ENCODE measurements around the gene KRT14.

The KRT14 gene

DNA sequence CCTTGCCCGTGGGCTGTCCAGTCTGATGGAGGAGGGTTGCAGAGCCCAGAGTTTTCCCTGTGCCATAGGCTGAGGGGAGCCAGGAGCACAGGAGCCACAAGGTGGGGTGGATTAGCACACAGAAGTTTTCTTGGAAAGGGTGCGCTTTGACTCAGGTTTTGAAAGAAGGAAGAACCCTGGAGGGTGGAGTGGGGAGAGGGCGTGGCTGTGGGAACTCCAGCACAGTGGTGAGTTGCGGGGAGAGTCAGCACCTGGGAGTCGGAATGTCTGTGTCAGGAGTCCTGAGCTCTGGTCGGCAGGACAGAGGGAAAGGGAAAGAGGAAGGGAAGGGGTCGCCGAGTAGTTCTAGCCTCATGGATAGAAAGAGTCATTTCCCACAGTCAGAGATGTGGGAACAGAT lies 8.9 kb upstream of the KRT14 start:
- CTCF ChIA-PET = interaction anchor here (1.9 to 6.5 kb wide), 3 partner anchors 17 to 53 kb away, joined by 6 to 32 read pairs (median 23); no protein-coding TSS in a partner anchor
- POLR2A ChIA-PET = no interaction called here
- H3K4me3 ChIP-seq (ENCODE audit: low read depth, low read length) = no peak overlapping the region
- no peak for DNase-seq (ENCODE audit: low read depth, low spot score)
- no peak for TF ChIP-seq CTCF (IDR thresholded peaks at IDR 0.05; ENCODE audit: insufficient read depth, low read length, missing control alignments)

GRCh38 chr17:41594363-41594915 lies 7.7 kb upstream of the KRT14 start:
- CTCF ChIA-PET = interaction anchor here (1.3 to 6.5 kb wide), 4 partner anchors 8 to 54 kb away, joined by 3 to 32 read pairs (median 14); no protein-coding TSS in a partner anchor
- DNase-seq (ENCODE audit: low read depth, low spot score) = no peak
- H3K4me3 ChIP-seq (ENCODE audit: low read depth, low read length) = no peak overlapping the region
- TF ChIP-seq CTCF (IDR thresholded peaks at IDR 0.05; ENCODE audit: insufficient read depth, low read length, missing control alignments) = no peak
- POLR2A ChIA-PET = no interaction called here

DNA sequence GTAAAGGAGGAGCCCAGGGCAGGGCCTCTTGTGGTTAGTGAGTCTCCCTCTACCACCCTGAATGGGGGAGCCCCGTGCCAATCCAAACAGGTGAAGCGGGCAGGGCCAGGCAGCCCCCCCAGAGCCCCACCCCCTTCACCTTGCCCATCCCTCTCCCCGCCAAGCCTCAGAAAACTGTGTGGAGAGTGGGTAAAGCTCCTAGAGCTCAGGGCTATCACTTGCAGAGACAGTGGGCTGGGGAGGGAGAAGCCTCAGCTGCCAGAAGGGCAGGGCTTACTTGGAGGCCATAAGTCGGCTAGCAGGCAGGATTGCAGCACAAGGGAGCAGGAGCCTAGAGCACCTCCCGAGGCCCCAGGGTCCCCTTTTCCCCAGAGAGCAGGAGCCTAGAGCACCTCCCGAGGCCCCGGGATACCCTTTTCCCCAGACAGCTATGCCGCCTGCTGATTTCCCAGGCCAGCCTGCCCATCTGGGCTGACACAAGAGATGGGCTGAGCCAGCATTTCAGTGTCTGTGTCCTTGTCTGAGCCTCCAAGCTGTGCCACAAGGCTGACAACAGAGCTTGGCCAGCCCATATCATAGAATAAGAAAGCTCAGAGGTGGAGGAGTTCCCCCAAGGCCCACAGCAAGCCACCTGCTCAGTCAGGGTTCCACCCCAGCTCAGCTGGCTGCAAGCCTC lies 6.7 kb upstream of the KRT14 start:
- POLR2A ChIA-PET = no interaction called here
- CTCF ChIA-PET = interaction anchor here (1.3 to 6.5 kb wide), 5 partner anchors 9 to 55 kb away, joined by 3 to 32 read pairs (median 12); no protein-coding TSS in a partner anchor

DNA sequence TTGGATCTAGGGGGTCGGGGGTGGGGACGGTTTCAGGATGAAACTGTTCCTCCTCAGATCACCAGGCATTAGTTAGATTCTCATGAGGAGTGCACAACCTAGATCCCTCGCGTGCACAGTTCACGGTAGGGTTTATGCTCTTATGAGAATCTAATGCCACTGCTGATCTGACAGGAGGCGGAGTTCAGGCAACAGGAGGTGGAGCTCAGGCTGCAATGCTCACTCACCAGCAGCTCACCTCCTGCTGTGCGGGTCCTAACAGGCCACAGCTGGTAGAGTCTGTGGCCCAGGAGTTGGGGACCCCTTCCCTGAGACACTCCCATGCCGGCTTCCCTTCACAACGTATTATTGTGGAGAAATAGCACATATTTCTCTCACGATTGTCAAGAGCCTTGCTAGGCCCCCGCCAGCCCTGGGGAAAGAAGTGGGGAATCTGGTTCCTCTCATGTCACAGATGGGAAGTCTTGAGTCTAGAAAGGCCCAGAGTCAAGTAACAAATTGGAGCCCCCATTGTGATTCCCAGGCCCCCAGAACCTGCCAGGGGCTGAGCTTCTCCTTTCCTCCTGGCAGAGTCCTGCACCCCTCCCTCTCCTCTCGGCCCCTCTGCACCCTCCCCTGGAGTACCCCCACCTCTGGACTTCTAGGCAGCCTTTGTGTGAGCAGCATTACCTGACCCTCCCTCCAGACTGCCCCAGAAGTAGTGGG lies 6.1 kb upstream of the KRT14 start:
- no peak overlapping the region for H3K4me3 ChIP-seq (ENCODE audit: low read depth, low read length)
- ChIA-PET CTCF (interaction anchor here (1.6 to 6.5 kb wide), 4 partner anchors 11 to 55 kb away, joined by 7 to 32 read pairs (median 18); no protein-coding TSS in a partner anchor), POLR2A (no interaction called here)
- DNase-seq (ENCODE audit: low read depth, low spot score) = no peak
- no peak for TF ChIP-seq CTCF (IDR thresholded peaks at IDR 0.05; ENCODE audit: insufficient read depth, low read length, missing control alignments)

More for the DNA sequence above, 6.7 kb upstream of the KRT14 start:
- no peak overlapping the region for H3K4me3 ChIP-seq (ENCODE audit: low read depth, low read length)
- no peak for DNase-seq (ENCODE audit: low read depth, low spot score)
- no peak for TF ChIP-seq CTCF (IDR thresholded peaks at IDR 0.05; ENCODE audit: insufficient read depth, low read length, missing control alignments)

- no peak overlapping the region for H3K4me3 ChIP-seq (ENCODE audit: low read depth, low read length)
- no peak for TF ChIP-seq CTCF (IDR thresholded peaks at IDR 0.05; ENCODE audit: insufficient read depth, low read length, missing control alignments)
- DNase-seq (ENCODE audit: low read depth, low spot score) = no peak
- CTCF ChIA-PET = no interaction called here
- POLR2A ChIA-PET = no interaction called here
Observed at GRCh38 chr17:41589301-41589700, 2.6 kb upstream of the KRT14 start.

Measured in AG04449 (cell line).